ENCODE data around the gene MAST2.

GRCh38 chr1:46034601-46035516 lies 231.4 kb downstream of the MAST2 start:
- TF ChIP-seq, protein P1, sequence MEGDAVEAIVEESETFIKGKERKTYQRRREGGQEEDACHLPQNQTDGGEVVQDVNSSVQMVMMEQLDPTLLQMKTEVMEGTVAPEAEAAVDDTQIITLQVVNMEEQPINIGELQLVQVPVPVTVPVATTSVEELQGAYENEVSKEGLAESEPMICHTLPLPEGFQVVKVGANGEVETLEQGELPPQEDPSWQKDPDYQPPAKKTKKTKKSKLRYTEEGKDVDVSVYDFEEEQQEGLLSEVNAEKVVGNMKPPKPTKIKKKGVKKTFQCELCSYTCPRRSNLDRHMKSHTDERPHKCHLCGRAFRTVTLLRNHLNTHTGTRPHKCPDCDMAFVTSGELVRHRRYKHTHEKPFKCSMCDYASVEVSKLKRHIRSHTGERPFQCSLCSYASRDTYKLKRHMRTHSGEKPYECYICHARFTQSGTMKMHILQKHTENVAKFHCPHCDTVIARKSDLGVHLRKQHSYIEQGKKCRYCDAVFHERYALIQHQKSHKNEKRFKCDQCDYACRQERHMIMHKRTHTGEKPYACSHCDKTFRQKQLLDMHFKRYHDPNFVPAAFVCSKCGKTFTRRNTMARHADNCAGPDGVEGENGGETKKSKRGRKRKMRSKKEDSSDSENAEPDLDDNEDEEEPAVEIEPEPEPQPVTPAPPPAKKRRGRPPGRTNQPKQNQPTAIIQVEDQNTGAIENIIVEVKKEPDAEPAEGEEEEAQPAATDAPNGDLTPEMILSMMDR (conservative IDR thresholded peaks at IDR 0.05; ENCODE audit: low read length), result no peak
- TF ChIP-seq EZH2phosphoT487 (IDR thresholded peaks at IDR 0.05; ENCODE audit: borderline replicate concordance), result no peak

Data from Loucy (cell line).